Measurements from ENCODE around the gene TMEM234.

The TMEM234 gene

DNA sequence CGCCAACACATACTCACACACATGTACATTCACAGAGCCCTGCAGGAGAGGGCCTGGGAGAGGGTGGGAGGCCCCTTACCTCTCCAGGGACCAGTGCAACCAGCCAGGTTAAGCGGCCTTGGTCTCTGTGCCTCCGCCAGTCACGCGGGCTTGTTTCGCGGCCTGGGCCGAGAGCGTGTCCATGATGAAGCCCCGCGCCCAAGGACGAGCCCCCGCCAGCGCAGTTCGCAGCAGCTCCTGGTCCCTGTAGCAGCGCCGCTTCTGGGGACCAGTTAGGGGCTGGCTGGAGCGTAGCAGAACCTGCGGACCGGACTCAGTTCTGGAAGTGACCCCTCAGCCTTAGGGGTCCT is 17.6 kb upstream of the TMEM234 start:
- DNase-seq (ENCODE audit: low read depth in 2 of 2): no peak

DNA sequence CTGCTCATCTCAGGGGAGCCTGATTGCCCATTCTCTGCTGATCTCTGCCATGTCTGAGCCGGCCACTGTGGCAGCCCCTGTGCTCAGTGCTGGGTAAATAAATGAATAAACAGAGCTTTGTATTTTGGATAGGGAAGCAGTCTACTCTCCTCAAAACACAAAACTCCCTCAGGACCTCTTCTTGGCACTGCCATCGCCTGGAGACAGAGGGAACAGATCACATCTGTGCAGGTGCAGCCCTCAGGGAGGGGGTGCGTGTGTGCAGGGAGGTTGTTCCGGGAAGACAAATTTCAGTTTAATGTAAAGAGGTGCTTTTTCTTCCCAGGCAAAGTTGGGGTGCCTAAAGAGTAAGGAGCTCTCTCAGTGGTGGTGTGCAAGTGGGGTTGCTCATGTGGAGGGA is 17.2 kb upstream of the TMEM234 start:
- no peak for DNase-seq (ENCODE audit: low read depth in 2 of 2)

DNA sequence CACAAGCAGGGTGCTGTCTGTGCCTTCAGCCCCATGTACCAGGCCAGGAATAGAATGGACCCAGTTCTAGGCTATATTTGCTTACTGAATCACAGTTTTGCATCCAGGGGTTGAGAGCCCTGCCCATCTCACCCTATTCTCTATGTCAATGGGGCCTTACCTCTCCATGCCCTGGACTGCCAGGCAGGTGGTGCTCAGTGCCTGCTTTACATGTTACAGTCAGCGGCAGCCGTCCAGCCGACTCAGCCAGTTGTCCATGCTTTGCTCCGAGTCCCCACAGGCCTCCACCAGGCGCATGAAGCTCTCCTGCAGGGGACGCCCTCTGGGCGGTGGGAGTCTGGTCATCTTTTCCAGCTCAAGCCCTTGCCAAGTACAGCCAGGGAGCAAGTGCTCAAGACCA is 12.6 kb upstream of the TMEM234 start:
- no peak for DNase-seq (ENCODE audit: low read depth in 2 of 2)

DNA sequence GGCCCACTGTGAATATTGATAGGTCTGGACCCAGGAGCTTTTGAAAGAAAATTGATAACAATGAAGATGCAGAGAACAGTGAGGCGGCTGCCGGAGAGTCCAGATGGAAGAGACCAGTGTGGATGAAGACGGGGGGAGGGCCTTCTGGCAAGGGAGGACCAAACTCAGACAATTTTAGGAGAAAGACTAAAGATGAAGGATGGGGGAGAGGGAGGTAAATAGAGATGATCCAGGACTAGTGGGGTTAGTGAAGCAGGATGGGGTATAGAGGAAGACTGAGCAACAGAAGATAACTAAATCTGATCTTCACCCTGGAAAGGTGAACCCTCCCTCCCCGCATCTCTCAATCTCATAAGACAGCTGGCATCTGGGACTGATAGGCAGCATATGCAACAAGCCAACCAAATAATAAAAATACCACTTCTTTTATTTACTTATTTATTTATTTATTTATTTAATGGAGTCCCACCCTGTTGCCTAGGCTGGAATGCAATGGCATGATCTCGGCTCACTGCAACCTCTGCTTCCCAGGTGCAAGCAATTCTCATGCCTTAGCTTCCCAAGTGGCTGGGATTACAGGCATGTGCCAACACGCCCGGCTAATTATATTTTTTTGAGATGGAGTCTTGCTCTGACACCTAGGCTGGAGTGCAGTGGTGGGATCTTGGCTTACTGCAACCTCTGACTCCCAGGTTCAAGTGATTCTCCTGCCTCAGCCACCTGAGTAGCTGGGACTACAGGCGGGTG is 10.6 kb upstream of the TMEM234 start:
- DNase-seq (ENCODE audit: low read depth in 2 of 2): no peak

DNA sequence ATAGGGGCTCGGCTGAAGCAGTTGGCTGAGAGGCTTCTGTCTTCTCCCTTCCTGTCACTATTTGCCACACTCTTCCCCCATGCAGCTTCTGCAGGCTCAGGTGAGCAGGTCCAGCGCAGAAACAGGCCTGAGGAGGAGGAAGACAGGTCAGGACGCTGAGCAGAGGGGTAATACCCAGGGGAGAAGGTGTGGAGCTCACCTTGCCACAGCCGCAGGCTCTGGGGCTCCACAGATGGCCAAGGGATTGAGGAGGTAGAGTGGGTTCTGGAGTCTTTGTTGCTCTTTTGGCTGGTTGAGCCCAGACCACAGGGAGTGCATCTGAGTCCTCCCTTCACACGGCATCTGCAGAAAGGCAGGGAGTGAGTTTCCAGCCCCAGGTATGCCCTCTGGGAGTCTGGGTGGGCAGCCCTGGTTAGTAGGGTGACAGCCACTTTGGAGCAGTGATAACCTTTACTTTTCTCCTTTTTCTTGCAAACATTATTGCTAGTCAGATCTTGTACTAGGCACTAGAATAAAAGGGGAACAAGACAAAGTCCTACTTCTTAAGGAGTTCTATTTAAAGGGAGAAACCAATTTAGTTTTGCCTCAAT is 9.8 kb upstream of the TMEM234 start:
- DNase-seq (ENCODE audit: low read depth in 2 of 2): no peak

DNA sequence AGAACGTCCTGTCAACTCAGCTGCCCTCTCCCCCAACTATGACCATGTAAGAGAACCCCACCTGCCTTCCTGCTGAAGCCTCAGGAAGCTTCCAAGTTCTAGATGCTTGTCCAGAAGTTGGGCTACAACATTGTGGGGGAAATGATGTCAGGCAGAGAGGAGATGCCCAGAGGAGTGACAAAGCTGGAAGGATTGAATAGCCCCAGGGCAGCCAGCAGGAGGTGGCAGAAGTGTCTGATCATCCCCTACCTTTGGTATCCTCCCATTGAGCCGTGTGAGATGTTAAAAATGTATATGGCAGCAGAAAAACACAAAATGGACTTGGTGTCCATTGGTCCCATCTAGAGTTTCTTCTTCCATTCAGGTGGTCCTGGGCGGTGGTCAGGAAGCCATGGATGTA is 6.6 kb upstream of the TMEM234 start:
- no peak for DNase-seq (ENCODE audit: low read depth in 2 of 2)

DNA sequence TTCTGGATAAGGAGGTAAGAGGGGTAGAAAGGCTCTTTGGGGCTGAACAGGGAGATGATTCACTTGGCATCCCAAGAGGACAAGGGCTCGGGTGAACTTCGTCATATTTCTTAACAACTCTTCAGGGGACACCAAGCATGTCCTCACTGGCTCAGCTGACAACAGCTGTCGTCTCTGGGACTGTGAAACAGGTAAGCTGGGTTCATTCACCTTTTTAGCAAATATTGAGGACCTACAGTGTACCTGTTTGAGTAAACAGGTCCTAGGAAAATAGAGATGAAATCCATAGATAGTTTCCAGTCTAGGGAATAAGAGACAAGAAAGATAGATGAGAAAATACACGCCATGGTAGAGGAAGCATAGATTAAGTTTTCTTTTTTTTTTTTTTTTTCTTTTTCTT is 2.1 kb upstream of the TMEM234 start:
- DNase-seq (ENCODE audit: low read depth in 2 of 2): no peak

DNA sequence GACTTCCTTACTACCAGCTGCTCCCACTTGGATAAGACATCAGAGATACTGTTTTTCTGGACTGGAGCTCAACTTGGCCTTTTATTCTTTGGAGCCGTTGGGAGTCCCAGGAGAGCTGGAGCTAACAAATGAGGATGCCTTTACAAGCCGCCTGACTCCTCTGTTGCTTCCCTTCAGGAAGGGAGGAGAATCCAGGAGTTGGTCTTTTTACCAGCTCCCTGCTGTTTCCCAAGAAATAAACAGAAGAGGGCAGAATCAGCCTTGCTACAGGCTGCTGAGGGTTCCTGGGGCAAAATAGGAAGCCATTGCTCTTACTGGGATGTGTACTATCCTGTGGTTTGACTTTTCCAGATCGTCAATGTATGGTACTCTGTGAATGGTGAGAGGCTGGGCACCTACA is 1.5 kb upstream of the TMEM234 start:
- no peak for DNase-seq (ENCODE audit: low read depth in 2 of 2)

DNA sequence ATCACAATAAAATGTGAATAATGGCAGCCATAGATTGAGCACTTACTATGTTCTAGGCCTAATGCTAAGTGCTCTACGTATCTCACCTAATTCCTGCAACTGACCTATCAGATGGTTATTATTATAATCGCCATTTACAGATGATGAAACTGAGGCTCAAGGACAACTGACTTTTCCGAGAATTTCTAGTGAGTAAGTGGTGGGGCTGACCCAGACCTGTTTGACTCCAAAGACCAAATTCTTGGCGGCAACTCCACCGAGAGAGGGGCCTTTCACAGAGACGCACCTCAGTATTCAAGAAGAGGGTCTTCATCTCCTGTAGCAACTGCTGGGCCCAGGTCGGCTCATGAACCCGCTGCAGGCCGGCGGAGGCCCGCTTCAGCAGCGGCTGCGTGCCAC is 573 bp downstream of the TMEM234 start:
- no peak for DNase-seq (ENCODE audit: low read depth in 2 of 2)

DNA sequence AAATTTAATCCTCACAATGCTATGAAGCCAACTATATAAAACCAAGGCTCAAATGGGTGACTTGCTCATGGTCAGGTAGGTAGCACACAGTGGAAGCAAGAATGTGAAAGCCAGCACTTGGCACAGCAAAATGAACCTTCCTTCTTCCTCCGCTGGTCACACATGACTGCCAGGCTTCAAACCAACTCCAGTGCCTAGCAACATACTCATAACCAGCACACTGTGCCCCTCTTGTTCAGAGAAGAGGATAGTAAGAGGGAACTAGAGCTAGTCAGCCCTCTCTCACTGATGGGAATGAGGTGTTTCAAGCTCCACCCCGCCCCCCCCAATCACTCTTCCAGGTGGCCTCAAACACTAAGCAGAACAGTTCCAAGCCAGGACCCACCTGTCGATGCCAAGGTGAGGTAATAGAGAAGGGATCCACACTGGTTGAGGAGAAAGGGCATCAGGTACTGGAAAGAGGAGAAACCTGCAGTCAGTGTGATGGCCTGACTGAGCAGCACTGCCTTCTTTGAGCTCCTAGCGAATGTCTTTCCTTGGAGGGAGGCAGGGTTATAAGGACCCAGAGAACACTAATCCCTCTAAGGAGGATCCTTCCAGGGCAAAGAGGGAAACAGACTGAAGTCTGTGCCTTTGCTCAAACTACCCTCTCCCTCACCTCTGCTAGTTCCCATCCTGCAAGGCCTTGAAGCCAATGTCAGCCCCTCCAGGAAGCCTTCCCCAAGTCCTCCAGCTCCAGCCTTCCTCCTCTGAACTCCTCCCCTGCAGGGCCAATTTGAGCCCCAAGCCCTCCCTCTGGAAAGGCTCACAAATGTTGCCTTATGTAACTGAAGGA is 1.2 kb downstream of the TMEM234 start:
- no peak for DNase-seq (ENCODE audit: low read depth in 2 of 2)

DNA sequence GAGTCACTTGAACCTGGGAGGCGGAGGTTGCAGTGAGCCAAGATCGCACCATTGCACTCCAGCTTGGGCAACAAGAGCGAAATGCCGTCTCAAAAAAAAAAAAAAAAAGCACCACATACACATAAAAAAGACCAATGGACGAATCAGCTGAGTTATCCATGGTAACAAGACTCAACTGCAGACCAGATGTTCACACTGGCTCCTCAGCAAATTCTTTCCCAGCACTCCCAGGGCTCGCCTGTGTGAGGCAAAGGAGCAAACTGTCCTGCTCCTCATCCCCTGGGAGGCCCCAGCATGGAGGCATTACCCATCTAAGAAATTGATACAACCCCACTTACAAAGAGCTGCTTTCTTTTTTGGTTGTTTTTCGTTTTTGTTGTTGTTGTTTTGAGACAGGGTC is 3.1 kb downstream of the TMEM234 start:
- DNase-seq (ENCODE audit: low read depth in 2 of 2): no peak

DNA sequence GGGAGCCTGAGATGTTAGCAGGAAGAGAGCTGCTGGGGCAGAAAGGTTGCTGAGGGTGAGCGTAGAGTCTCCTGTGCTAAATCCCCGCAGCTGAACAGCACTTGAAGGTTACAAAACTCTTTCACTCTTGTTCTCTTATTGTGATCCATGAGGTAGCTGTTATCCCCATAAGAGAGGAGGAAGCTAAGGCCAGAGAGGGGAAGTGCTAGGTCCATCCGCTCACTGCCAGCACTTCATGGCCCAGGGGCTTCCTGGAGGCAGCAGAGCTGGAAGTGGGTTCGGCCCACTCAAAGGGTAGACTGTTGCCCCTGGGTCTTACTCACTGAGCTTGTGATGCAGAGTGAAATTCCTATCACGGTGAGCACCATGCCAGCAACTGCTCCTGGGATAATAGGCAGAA is 5.6 kb downstream of the TMEM234 start:
- no peak for DNase-seq (ENCODE audit: low read depth in 2 of 2)

DNA sequence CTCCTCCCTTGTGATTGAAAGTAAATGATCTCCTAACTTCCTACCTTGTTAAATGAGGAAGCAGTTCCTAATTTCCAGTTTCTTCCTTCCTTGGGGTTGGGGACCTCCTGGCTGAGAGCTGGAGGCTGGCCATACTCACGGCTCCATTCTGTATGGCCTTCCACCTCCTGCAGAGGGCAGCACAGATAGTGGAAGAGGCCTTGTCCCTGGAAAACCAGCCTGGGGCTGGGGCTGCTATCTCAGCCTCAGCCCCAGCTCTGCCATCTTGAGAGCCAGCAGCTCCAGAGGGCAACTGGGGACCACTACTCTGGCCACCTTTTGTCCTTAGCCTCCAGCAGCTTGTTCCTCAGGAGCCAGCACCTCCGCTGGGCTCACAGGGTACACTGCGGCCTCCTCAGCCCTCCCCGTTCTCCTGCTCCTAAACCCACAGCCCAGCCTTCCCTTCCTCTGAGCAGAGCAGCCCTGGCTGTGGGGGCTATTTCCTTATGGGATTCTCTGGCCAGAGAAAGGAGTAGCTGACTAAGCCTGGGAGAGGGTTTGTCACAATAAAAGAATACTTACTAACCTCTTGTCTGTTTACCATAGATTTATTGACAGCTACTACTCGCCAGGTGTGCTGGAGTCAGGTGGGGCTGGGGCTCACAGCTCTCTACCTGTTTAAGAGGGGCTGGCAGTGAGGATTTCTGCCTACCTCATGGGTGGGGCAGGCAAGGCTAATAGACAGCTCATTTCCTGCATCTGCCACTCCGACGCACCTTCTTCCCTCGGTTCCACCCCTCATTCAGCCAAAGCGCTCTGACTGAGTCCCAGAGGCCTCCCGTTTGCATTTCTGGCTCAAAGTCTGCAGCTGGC is 6.3 kb downstream of the TMEM234 start:
- no peak for DNase-seq (ENCODE audit: low read depth in 2 of 2)

DNA sequence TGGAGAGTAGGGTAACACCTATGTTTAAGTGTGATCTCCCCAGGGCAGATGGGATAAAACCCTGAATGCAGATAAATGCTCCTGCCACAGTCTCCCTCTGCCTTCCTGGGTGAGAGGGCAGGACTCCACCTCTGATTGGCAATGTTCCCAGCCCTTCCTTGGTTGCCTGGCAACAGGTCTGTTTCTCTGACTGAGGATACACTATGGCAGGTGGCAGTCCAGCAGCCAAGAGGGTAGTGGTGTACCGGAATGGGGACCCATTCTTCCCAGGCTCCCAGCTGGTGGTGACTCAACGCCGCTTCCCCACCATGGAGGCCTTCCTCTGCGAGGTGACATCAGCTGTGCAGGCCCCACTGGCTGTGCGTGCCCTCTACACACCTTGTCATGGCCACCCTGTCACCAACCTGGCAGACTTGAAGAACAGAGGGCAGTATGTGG is 13.2 kb downstream of the TMEM234 start, which contains the start of gene DCDC2B:
DCDC2B (plus strand) TSS at position 199 of the 438 bp plus-strand sequence; CDS start at position 204, 5 bp downstream.
- DNase-seq (ENCODE audit: low read depth in 2 of 2): no peak

DNA sequence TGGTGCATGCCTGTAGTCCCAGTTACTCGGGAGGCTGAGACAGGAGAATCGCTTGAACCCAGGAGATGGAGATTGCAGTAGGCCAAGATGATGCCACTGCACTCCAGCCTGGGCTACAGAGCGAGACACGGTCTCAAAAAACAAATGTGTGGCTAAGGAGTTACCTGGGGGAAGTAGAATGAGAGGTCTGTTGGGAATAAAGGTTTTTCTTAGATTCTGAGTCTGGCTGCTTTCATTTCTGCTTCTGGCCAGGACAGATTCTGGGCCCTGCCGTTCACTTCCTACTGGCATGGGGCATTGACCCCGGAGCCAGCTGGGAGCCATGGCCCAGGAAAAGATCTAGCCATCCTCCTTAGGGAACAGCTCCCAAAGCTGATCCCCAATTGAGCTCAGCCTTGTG is 13.7 kb downstream of the TMEM234 start:
- DNase-seq (ENCODE audit: low read depth in 2 of 2): no peak

DNA sequence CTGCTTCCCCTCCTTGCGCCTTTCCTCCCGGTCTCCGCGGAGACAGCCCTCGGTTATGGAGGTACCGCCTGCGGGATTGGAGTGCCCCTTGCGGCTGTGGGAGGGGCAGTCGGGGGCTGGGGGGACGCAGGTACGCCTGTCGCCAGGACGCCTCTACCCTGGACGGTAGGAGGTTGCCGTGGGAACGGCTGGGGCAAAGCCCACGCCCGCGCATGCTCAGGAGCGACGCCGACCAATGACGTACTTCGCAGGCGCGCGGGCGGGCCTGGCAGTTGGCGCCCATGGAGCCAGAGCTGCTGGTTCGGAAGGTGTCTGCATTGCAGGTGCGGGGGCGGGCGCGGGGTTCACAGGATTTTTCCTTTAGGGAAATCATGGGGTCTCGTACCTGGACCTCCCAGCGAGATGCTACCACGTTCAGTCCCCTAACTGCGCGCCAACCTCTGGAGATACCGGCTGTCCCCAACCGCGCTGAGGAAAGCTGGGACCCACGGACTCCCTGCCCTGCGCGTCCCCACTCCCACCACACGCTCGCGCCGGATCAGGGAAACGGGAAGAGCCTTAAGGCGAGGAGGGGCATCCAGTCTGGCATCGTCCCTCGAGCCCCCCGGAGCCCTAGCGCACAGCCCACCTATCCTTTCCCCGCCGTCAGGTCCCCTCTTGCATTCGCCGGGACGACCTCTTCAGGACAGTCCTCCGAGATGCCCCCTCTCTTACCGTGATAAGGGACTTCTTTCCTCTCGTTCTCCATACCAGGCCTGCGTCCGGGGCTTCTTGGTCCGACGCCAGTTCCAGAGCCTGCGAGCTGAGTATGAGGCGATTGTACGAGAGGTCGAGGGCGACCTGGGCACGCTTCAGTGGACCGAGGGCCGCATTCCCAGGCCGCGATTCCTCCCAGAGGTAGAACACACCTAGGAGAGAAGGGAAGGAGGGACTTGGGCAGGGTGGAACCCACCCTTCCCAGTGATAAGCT is 16.5 kb downstream of the TMEM234 start, which contains the start of gene IQCC:
IQCC (plus strand) TSS at position 271 of the 970 bp plus-strand sequence; CDS start at position 282, 11 bp downstream.
- DNase-seq (ENCODE audit: low read depth in 2 of 2): peak; percentile 82 to 84

DNA sequence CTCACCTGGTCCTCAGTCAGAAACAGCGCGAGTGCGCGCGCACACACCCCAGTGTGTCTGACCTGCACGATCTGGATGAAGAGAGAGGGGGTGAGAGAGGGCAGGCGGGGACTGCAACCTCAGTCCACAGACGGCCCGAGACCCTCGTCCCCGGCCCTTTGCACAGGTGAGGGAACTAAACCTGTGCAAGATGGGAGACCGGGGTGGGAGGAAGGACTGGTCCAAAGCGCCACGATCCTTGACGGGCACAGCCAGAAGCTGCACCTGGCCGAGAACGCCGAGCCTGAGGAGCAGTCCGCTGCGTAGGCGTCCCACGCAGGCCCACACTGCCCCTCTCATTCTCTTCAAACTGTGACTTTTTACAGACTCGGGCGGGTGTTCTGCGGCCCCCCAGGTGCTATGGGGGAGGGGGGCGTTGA is 17.2 kb downstream of the TMEM234 start:
- no peak for DNase-seq (ENCODE audit: low read depth in 2 of 2)

DNA sequence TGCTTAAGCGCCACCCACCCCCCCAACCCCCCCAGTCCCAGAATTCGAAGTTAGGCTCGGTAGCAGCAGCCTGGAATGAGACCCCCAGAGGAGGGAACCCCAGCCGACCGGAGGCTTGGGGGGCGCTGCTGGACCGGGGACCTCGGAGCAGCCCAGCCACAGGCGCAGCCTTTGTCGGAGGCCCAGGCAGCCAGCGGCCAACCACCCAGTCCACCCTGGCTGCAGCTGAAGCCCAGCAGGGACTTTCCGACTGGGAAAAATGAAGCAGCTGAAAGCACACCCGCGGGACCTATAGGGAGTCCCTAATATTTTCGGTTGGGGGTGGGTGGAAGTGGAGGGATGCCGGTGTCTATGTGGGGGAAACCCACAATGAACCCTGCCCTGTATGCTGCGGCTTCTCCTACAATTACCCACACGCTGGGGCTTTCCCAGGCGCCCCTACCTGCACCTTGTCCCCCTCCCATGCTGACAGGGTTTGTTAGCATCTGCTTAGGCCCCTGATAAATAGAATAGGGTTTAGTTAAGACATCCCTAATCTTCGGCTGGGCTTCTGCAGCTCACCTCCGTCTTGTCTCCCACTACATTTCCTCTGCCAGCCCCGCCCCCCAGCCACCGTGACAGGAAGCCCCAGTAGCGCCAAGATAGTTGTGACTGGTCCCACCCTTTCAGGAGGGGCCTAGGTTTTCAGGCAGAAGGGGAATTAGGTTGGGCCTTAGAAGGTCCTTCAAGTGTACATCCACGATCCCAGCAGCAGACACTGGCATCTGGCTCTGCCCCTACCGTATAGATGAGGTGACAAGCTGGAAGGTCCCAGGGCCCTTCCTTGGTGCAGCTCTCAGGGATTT is 20.9 kb downstream of the TMEM234 start:
- DNase-seq (ENCODE audit: low read depth in 2 of 2): peak; percentile 75 to 81

DNA sequence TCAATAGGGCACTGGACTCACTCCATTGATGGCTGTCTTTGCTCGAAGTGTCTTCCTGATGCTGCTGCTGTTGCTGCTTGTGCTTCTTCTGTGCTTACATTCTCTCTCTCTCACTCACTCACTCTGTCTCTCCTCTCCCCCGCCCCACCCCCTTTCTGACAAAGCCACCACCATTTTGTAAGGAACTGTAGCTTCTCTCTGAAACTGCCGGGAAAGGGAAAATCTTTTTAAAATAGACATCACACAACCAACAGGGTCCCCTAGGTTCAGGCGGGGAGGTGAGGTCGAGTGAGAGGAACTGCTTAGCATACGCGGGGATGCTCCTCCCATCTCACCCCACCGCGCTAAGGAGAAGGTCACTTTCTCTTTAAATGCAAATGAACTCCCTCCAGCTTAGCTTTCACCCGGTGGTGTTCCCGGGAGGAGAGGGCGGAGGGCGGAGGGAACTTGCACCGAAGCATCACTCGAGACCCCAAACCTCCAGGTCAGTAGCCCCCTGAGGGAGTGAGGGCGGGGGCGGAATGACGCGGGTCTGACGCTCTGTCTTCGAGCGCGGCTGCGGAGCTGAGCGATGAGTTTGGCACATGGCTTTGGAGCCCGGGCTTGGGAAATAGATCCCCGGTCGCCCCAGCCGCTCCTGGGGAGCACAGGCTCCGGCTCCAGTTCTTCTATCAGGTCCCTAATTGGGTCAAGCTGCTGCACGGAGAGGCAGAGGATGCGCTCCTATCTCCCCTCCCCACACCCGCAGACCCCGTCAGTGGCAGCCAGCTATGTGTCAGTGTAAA is 21.7 kb downstream of the TMEM234 start, which contains the start of gene CCDC28B:
CCDC28B (plus strand) TSS at position 370 of the 785 bp plus-strand sequence. CDS start 1,341 bp downstream, outside the sequence.
- peak; percentile 36 to 41 for DNase-seq (ENCODE audit: low read depth in 2 of 2)
